Gastroesophageal sphincter (tissue), 4 donors: ENCODE data around the gene CHD5. TPM values are rescaled to one million over a fixed set of nuclear protein-coding genes. Genes with fewer than 3 reads are reported as not detected.

Source experiments
- ATAC-seq: fragments of 150-250 bp; one replicate; pipeline ENCODE4 v1.9.1; 2016; ENCODE audit warnings: mild to moderate bottlenecking, moderate library complexity
- H3K27ac ChIP-seq, 4 donors: fragments of 200-600 bp; sonication (generic) in 3 of 4; 1 replicate in 3 of 4; 2 replicates in 1 of 4; pipeline ENCODE4 v1.5.1; 2016 to 2019
- H3K27me3 ChIP-seq: fragments of 200-600 bp; sonication (generic); one replicate; pipeline ENCODE4 v1.5.1; 2019
- H3K36me3 ChIP-seq, 2 donors: fragments of 200-600 bp; sonication (generic); one replicate each; pipeline ENCODE4 v1.5.1; 2019; ENCODE audit warnings: control low read depth in 1 of 2
- H3K4me1 ChIP-seq, 3 donors: fragments of 200-600 bp; sonication (generic); 1 replicate in 2 of 3; 2 replicates in 1 of 3; pipeline ENCODE4 v1.5.1; 2016 to 2019; ENCODE audit warnings: control low read depth in 2 of 3
- H3K4me3 ChIP-seq, 2 donors: fragments of 200-600 bp; sonication (generic); one replicate each; pipeline ENCODE4 v1.5.1; 2019; ENCODE audit warnings: mild to moderate bottlenecking in 1 of 2, moderate library complexity in 1 of 2
- H3K9me3 ChIP-seq, 3 donors: fragments of 200-600 bp; sonication (generic); one replicate each; pipeline ENCODE4 v1.5.1; 2017 to 2019; ENCODE audit warnings: control low read depth in 2 of 3
- EP300 ChIP-seq: sonication (generic); formaldehyde crosslinking; IDR thresholded peaks from one replicate; pipeline ENCODE4 v1.6.1; 2017; ENCODE audit warnings: antibody characterized with exemption, mild to moderate bottlenecking
- POLR2A ChIP-seq, 2 donors: fragments of 450-650 bp; IDR thresholded peaks; one replicate each; pipeline ENCODE4 v1.6.1; 2017; ENCODE audit warnings: antibody characterized with exemption in 2 of 2, mild to moderate bottlenecking in 2 of 2, moderate library complexity in 1 of 2
- POLR2AphosphoS5 ChIP-seq: sonication (generic); formaldehyde crosslinking; IDR thresholded peaks from one replicate; pipeline ENCODE4 v1.6.1; 2017; ENCODE audit warnings: antibody characterized with exemption
- WGBS, 2 donors: methylation state at CpG; one replicate each; pipeline ENCODE4 v1.1.5; 2018; ENCODE audit warnings: low coverage in 1 of 2; 5-methylcytosine and 5-hydroxymethylcytosine counted together
- total RNA-seq, 4 donors: library from RNA; depleted of rRNA; stranded (reverse); fragments of >200 nt; gene quantifications; one replicate each; pipeline ENCODE4 v1.1.0, GENCODE V29; 2016
- TF ChIP-seq, protein P1 (sequence below), 4 experiments: fragments of 200-600 bp in 2 of 4; fragments of 450-650 bp in 2 of 4; sonication (generic) in 1 of 4; IDR thresholded peaks; one replicate each; pipeline ENCODE4 v1.5.1; 2017 to 2019; ENCODE audit warnings: antibody characterized with exemption in 4 of 4, mild to moderate bottlenecking in 2 of 4, moderate library complexity in 2 of 4

The CHD5 gene
- total RNA-seq, 4 donors from 2014 or later, result 4.4 to 34.9 (median 9.2) TPM

DNA sequence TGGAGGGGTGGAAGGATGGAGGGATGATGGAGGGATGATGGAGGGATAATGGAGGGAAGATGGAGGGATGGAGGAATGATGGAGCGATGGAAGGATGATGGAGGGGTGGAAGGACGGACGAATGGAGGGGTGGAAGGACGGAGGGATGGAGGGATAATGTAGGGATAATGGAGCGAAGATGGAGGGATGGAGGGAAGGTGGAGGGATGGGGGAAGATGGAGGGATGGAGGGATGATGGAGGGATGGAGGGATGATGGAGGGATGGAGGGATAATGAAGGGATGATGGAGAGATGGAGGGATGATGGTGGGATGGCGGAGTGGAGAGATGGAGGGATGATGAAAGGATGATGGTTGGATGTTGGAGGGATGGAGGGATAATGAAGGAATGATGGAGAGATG lies 73.1 kb downstream of the CHD5 start:
- peaks cover 0 to 9% of the 10 kb centered on the region in 2 donors for H3K36me3 ChIP-seq
- no peak for TF ChIP-seq POLR2AphosphoS5
- no peak for TF ChIP-seq EP300
- TF ChIP-seq POLR2A (IDR thresholded peaks at IDR 0.05), result no peak
- TF ChIP-seq, protein P1, sequence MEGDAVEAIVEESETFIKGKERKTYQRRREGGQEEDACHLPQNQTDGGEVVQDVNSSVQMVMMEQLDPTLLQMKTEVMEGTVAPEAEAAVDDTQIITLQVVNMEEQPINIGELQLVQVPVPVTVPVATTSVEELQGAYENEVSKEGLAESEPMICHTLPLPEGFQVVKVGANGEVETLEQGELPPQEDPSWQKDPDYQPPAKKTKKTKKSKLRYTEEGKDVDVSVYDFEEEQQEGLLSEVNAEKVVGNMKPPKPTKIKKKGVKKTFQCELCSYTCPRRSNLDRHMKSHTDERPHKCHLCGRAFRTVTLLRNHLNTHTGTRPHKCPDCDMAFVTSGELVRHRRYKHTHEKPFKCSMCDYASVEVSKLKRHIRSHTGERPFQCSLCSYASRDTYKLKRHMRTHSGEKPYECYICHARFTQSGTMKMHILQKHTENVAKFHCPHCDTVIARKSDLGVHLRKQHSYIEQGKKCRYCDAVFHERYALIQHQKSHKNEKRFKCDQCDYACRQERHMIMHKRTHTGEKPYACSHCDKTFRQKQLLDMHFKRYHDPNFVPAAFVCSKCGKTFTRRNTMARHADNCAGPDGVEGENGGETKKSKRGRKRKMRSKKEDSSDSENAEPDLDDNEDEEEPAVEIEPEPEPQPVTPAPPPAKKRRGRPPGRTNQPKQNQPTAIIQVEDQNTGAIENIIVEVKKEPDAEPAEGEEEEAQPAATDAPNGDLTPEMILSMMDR (IDR thresholded peaks at IDR 0.05), result no peak
- no peak overlapping the region for H3K27ac ChIP-seq
- no peaks in the 10 kb centered on the region for H3K4me1 ChIP-seq
- 85 to 86% methylated on average over 5 to 6 of the region's 6 CpGs for WGBS, 2 donors
- peaks cover 46% of the 10 kb centered on the region for H3K27me3 ChIP-seq
- no peaks in the 10 kb centered on the region for H3K9me3 ChIP-seq
- ATAC-seq, result no peak
- H3K4me3 ChIP-seq, result no peak overlapping the region

DNA sequence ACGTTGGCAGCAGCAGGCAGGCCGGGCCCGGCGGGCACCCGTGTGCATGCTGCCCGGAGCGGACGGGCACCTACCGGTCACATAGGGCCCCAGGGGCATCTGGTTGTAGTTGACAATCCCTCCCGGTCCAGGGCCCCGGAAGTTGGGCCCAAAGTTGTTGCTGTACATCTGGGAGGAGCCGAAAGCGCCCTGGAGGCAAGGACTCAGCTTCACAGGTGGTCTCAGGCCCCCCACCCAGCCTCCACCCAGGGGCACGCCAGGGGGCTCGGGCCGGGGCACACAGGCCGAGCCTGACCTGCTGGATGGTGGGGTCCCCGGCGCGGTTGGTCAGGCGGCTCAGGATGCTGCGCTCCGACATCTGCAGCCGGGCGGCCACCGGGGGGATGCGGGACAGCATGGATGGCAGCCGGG lies 73.8 kb downstream of the CHD5 start:
- Histone ChIP-seq H3K36me3 (peaks cover 0 to 9% of the 10 kb centered on the region in 2 donors), H3K27me3 (peaks cover 52% of the 10 kb centered on the region), H3K27ac (no peak overlapping the region), H3K9me3 (no peaks in the 10 kb centered on the region), H3K4me1 (no peaks in the 10 kb centered on the region), H3K4me3 (no peak overlapping the region)
- WGBS, 2 donors, result no CpG with 5 or more reads among the region's 28 CpGs
- ATAC-seq, result no peak
- TF ChIP-seq POLR2AphosphoS5 (no peak), POLR2A (IDR thresholded peaks at IDR 0.05) (no peak), EP300 (no peak)
- TF ChIP-seq, protein P1 (IDR thresholded peaks at IDR 0.05), result no peak

- no peaks in the 10 kb centered on the region for H3K9me3 ChIP-seq
- H3K4me1 ChIP-seq, result no peaks in the 10 kb centered on the region
- H3K27me3 ChIP-seq, result peaks cover 57% of the 10 kb centered on the region
- TF ChIP-seq POLR2AphosphoS5 (no peak), EP300 (no peak), POLR2A (IDR thresholded peaks at IDR 0.05) (no peak)
- TF ChIP-seq, protein P1 (IDR thresholded peaks at IDR 0.05), result no peak
- 53% methylated on average over 2 of the region's 7 CpGs; no CpG with 5 or more reads in 1 of the 2 donors for WGBS, 2 donors
- no peak overlapping the region for H3K27ac ChIP-seq
- H3K36me3 ChIP-seq, result peaks cover 0 to 9% of the 10 kb centered on the region in 2 donors
- H3K4me3 ChIP-seq, result no peak overlapping the region
- ATAC-seq, result no peak
Measured at GRCh38 chr1:6105763-6106162, 74.4 kb downstream of the CHD5 start.

DNA sequence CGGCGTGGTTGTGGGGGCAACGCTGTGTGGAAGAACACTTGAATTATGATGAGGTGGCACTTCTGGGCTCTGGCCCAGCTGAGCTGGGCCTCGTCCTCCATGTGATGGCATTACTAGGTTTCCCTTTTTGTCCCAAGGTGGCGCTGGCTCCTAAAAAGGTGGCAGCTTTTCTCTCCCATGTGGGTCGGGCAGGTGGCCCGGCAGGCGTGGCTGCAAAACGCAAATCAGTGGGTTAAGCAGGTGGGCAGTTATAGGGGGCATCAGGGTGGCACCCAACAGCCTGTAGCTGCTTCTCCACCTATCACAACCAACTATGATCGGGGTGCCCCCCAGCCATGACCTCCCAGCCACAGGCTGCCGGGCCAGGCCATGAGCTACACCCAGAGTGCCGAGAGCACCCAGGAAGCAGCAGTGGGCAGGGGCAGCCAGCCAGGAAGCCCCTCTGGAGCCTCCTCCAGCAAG lies 74.9 kb downstream of the CHD5 start:
- TF ChIP-seq, protein P1 (IDR thresholded peaks at IDR 0.05), result no peak
- TF ChIP-seq POLR2AphosphoS5, result no peak
- TF ChIP-seq POLR2A (IDR thresholded peaks at IDR 0.05), result no peak
- TF ChIP-seq EP300, result no peak
- no peak for ATAC-seq
- Histone ChIP-seq H3K27me3 (peaks cover 63% of the 10 kb centered on the region), H3K9me3 (no peaks in the 10 kb centered on the region), H3K27ac (no peak overlapping the region), H3K4me3 (no peak overlapping the region), H3K36me3 (peaks cover 0 to 9% of the 10 kb centered on the region in 2 donors), H3K4me1 (no peaks in the 10 kb centered on the region)
- 69 to 76% methylated on average over 5 to 9 of the region's 12 CpGs for WGBS, 2 donors

DNA sequence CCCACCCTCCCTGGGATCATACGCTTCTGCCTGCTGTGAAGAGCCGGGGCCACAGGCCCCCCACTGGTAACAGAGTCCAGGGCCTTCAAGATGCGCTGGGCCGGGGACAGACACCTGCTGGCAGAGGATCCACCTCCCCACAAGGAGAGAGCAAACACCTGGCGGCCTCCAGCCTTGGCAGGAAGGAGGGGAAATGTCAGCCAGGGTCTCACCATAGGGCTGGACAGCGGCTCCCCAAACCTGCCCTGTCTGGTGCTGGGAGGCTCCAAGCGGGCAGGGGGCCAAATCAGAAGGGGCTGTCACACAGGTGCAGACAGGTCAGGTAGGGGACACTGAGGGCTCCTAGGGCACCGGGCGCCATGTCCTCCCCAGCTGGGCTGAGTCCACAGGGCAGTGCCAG lies 75.5 kb downstream of the CHD5 start:
- ATAC-seq, result no peak
- Histone ChIP-seq H3K9me3 (no peaks in the 10 kb centered on the region), H3K4me3 (no peak overlapping the region), H3K36me3 (peaks cover 0 to 9% of the 10 kb centered on the region in 2 donors), H3K4me1 (no peaks in the 10 kb centered on the region), H3K27me3 (peaks cover 64% of the 10 kb centered on the region), H3K27ac (no peak overlapping the region)
- no CpG with 5 or more reads among the region's 9 CpGs for WGBS, 2 donors
- TF ChIP-seq, protein P1 (IDR thresholded peaks at IDR 0.05), result no peak
- TF ChIP-seq POLR2AphosphoS5 (no peak), POLR2A (IDR thresholded peaks at IDR 0.05) (no peak), EP300 (no peak)
